Cardiac muscle cell (in vitro differentiated cells and primary cell): ENCODE data around the gene HEATR9. TPM values are rescaled to one million over a fixed set of nuclear protein-coding genes. Genes with fewer than 3 reads are reported as not detected.
A peak's percentile ranks its signal among the peaks of the same experiment; 100 is the strongest.

ENCODE experiments used
- DNase-seq, 2 donors: peaks; one replicate each; pipeline versions ENCODE4 v3.0.0 to v3.0.0-alpha.2; 2010 to 2017; ENCODE audit warnings: low read depth in 1 of 2, low spot score in 1 of 2
- H3K27ac ChIP-seq: fragments of 200-600 bp; sonication (generic); 2 replicates; pipeline ENCODE4 v1.5.1; 2016
- H3K27me3 ChIP-seq: fragments of 200-600 bp; sonication (generic); 2 replicates; pipeline ENCODE4 v1.6.0; 2016; ENCODE audit warnings: control low read depth
- H3K36me3 ChIP-seq: fragments of 200-600 bp; sonication (generic); 2 replicates; pipeline ENCODE4 v1.5.1; 2016; ENCODE audit warnings: control low read depth
- H3K4me1 ChIP-seq: fragments of 200-600 bp; sonication (generic); 2 replicates; pipeline ENCODE4 v1.8.1; 2017; ENCODE audit warnings: low read depth, mild to moderate bottlenecking, mixed run types
- H3K4me3 ChIP-seq: fragments of 200-600 bp; sonication (generic); 2 replicates; pipeline ENCODE4 v1.5.1; 2016; ENCODE audit warnings: mild to moderate bottlenecking
- H3K9me3 ChIP-seq: fragments of 200-600 bp; sonication (generic); 2 replicates; pipeline ENCODE4 v1.5.1; 2017; ENCODE audit warnings: low read depth, mild to moderate bottlenecking, control low read depth
- CTCF ChIP-seq: IDR thresholded peaks from 2 replicates; pipeline ENCODE4 v1.5.1; 2012; ENCODE audit warnings: low read depth, mild to moderate bottlenecking, low read length
- polyA plus RNA-seq: library from polyadenylated mRNA; unstranded; fragments of >200 nt; fragmentation: Nextera tagmentation; extraction: Ambion mirVana; gene quantifications from 2 replicates; pipeline ENCODE4 v1.2.1, GENCODE V29; 2016
- total RNA-seq: library from RNA; depleted of rRNA; stranded (reverse); fragments of >200 nt; gene quantifications from 2 replicates; pipeline ENCODE4 v1.2.3, GENCODE V29; 2016

HEATR9 gene
- total and polyA plus RNA-seq, 2 experiments from 2014 or later, result 0.09 TPM; not detected in 1

GRCh38 chr17:35892091-35893035, 23.7 kb upstream of the HEATR9 start:
- H3K9me3 ChIP-seq, result no peaks in the 10 kb centered on the region
- no peaks in the 10 kb centered on the region for H3K36me3 ChIP-seq

GRCh38 chr17:35891269-35891668, 22.6 kb upstream of the HEATR9 start:
- Histone ChIP-seq H3K9me3 (no peaks in the 10 kb centered on the region), H3K36me3 (no peaks in the 10 kb centered on the region), H3K27me3 (no peaks in the 10 kb centered on the region), H3K27ac (no peak overlapping the region), H3K4me3 (no peak overlapping the region), H3K4me1 (peaks cover 7% of the 10 kb centered on the region)
- no peak for DNase-seq
- no peak for TF ChIP-seq CTCF

More at GRCh38 chr17:35892091-35893035, 23.7 kb upstream of the HEATR9 start:
- no peak for TF ChIP-seq CTCF
- Histone ChIP-seq H3K27me3 (no peaks in the 10 kb centered on the region), H3K4me1 (peaks cover 7% of the 10 kb centered on the region), H3K27ac (no peak overlapping the region), H3K4me3 (no peak overlapping the region)
- peak in 1 of 2 donors; percentile 81 for DNase-seq

- no peaks in the 10 kb centered on the region for H3K9me3 ChIP-seq
- no peak overlapping the region for H3K4me3 ChIP-seq
- no peaks in the 10 kb centered on the region for H3K36me3 ChIP-seq
- TF ChIP-seq CTCF, result no peak
- H3K27me3 ChIP-seq, result no peaks in the 10 kb centered on the region
- no peak overlapping the region for H3K27ac ChIP-seq
- no peak for DNase-seq
- H3K4me1 ChIP-seq, result peaks cover 7% of the 10 kb centered on the region
These were observed 22.1 kb upstream of the HEATR9 start for GRCh38 chr17:35890774-35891155.

DNA sequence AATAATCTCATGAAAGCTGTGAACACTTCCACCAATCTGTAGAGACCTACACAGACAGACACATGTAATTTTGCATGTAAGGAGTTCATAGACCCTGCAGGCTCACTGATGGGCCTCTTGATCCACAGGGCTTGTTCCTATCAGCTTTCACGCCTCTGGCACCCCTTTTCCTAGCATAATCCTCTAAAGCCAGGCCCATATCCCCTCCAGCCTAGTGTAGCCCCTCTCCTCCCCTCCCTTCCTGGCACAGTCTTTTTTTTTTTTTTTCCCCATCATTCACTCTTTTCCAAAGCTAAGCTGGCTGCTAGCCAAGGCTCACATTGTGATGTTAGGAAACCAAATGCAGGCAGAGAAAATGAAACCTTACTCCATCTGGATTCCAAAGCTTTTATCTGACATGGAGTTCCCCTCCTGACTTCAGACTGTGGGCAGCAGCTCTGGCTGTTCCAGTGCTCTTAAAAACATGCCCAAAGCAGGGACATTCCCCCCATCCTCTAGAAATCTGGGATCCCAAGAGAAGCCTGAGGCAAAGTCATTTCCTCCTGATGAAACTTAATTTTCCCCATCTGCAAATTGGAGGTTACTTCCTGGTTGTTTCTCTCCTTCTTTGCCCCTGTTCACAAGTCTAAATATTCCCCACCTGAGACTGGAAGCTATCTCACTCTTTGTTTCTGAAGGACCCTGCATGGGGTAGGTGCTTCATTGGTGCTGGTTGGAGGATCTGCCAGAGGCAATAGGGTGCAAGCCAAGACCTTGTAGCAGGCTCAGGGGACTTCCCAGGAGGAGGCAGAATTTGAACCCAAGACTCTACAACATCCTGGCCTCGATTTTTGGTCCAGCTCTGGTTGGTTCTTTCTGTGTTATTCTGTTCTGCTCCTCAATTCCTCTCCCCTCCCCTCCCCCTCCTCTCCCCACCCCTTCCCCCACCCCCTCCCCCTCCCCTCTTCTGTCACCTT, 21.4 kb upstream of the HEATR9 start:
- Histone ChIP-seq H3K27ac (peak overlapping the region; percentile 51), H3K9me3 (no peaks in the 10 kb centered on the region), H3K36me3 (no peaks in the 10 kb centered on the region), H3K4me1 (peaks cover 7% of the 10 kb centered on the region), H3K4me3 (no peak overlapping the region), H3K27me3 (no peaks in the 10 kb centered on the region)
- DNase-seq, result peak; percentile 55 to 91
- no peak for TF ChIP-seq CTCF

DNA sequence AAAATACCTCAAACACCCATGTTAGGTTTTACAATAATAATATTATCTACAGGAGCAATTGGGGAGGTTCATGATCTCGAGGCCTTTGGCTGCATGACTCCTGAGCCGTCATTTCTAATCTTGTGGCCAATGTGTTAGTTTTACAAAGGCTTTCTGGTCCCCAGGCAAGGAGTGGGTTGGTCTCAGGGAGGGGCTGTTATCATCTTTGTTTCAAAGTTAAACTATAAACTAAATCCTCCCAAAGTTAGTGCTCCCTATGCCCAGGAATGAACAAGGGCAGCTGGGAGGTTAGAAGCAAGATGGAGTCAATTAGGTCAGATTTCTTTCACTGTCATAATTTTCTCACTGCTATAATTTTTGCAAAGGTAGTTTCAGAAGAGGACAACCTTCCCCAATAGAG, 20.6 kb upstream of the HEATR9 start:
- Histone ChIP-seq H3K27ac (no peak overlapping the region), H3K27me3 (no peaks in the 10 kb centered on the region), H3K4me3 (no peak overlapping the region), H3K9me3 (no peaks in the 10 kb centered on the region), H3K36me3 (no peaks in the 10 kb centered on the region), H3K4me1 (peaks cover 7% of the 10 kb centered on the region)
- no peak for TF ChIP-seq CTCF
- DNase-seq, result no peak
